ENCODE data around the gene APOM.

APOM gene

GRCh38 chr6:31658983-31659648 lies 3.4 kb downstream of the APOM start:
- no peak for DNase-seq

- peak; percentile 51 to 66 for DNase-seq
Observed at GRCh38 chr6:31659649-31660380, 4.1 kb downstream of the APOM start.

- DNase-seq = peak; percentile 78 to 84
Observed at GRCh38 chr6:31660381-31661261, 4.9 kb downstream of the APOM start, which contains the start of gene C6orf47. C6orf47 (minus strand) TSS chr6:31660778; CDS start chr6:31659947, 831 bp downstream.

GRCh38 chr6:31661262-31662123 lies 5.8 kb downstream of the APOM start:
- DNase-seq = no peak

GRCh38 chr6:31662124-31662723 lies 6.5 kb downstream of the APOM start:
- no peak for DNase-seq

- DNase-seq = no peak
Observed at GRCh38 chr6:31663126-31663960, 7.6 kb downstream of the APOM start.

GRCh38 chr6:31663961-31664789 lies 8.5 kb downstream of the APOM start:
- DNase-seq = peak; percentile 21 to 34

- DNase-seq = peak; percentile 88 to 91
Observed at GRCh38 chr6:31664790-31665500, 9.3 kb downstream of the APOM start, which contains the start of gene GPANK1. GPANK1 (minus strand) TSS chr6:31664997; CDS start chr6:31664478, 519 bp downstream.

GRCh38 chr6:31665501-31666336 lies 10.0 kb downstream of the APOM start, which contains the start of gene CSNK2B:
CSNK2B (plus strand) TSS chr6:31666080; CDS start chr6:31666832, 752 bp downstream.
- peak; percentile 98 for DNase-seq

- DNase-seq = no peak
Observed at GRCh38 chr6:31666337-31666965, 10.8 kb downstream of the APOM start.

GRCh38 chr6:31669676-31670075 lies 14.0 kb downstream of the APOM start, which contains the start of gene LY6G5B:
LY6G5B (plus strand) TSS chr6:31669976; CDS start chr6:31670951, 975 bp downstream.
- DNase-seq = no peak

- DNase-seq = no peak
Observed at GRCh38 chr6:31676322-31676903, 20.7 kb downstream of the APOM start.

GRCh38 chr6:31676904-31677303 lies 21.2 kb downstream of the APOM start:
- no peak for DNase-seq

- DNase-seq = no peak
Observed at GRCh38 chr6:31677955-31678354, 22.3 kb downstream of the APOM start.

GRCh38 chr6:31680226-31681134 lies 24.8 kb downstream of the APOM start, which contains the start of gene LY6G5C:
LY6G5C (minus strand) TSS chr6:31681067; CDS start chr6:31680373, 694 bp downstream.
- peak; percentile 70 to 80 for DNase-seq
